Activated CD4-positive, alpha-beta T cell treated with anti-CD3 and anti-CD28 coated beads, Interleukin-2, Interleukin-6, amounts not matched to agents 100 ng/mL and 50 ng/mL, durations not matched to agents 16 hours and 8 hours (primary cell): ENCODE measurements around the gene PTPRG.
"Not testable (repeated sequence)": the region's sequence is repeated elsewhere in the genome, so short reads cannot be mapped to it uniquely, and the experiment has no call there.

Experiments used
- DNase-seq: peaks from one replicate; pipeline ENCODE4 v3.0.0-alpha.2; 2020

Gene PTPRG

GRCh38 chr3:61809879-61810278 lies 248.5 kb downstream of the PTPRG start:
- no peak for DNase-seq

- no peak for DNase-seq
Observed at GRCh38 chr3:61810953-61811497, 249.7 kb downstream of the PTPRG start.

GRCh38 chr3:61811652-61812051 lies 250.3 kb downstream of the PTPRG start:
- no peak for DNase-seq

- DNase-seq: no peak
Observed at GRCh38 chr3:61812085-61812484, 250.7 kb downstream of the PTPRG start.

- DNase-seq: no peak
Observed at GRCh38 chr3:61812517-61812916, 251.1 kb downstream of the PTPRG start.

- no peak for DNase-seq
Observed at GRCh38 chr3:61813636-61814035, 252.3 kb downstream of the PTPRG start.

GRCh38 chr3:61814674-61815073 lies 253.3 kb downstream of the PTPRG start:
- DNase-seq: no peak

- DNase-seq: not testable (repeated sequence)
Observed at GRCh38 chr3:61816304-61816703, 254.9 kb downstream of the PTPRG start.

- DNase-seq: no peak
Observed at GRCh38 chr3:61819861-61820260, 258.5 kb downstream of the PTPRG start.

- peak; percentile 5 for DNase-seq
Observed at GRCh38 chr3:61820306-61820992, 259.1 kb downstream of the PTPRG start.

- no peak for DNase-seq
Observed at GRCh38 chr3:61821823-61822251, 260.5 kb downstream of the PTPRG start.

GRCh38 chr3:61822588-61822987 lies 261.2 kb downstream of the PTPRG start:
- no peak for DNase-seq

- no peak for DNase-seq
Observed at GRCh38 chr3:61824553-61825135, 263.3 kb downstream of the PTPRG start.

GRCh38 chr3:61826161-61826560 lies 264.8 kb downstream of the PTPRG start:
- no peak for DNase-seq

- DNase-seq: no peak
Observed at GRCh38 chr3:61828184-61828874, 267.0 kb downstream of the PTPRG start.

- DNase-seq: no peak
Observed at GRCh38 chr3:61828880-61829721, 267.7 kb downstream of the PTPRG start.

- no peak for DNase-seq
Observed at GRCh38 chr3:61829722-61830350, 268.5 kb downstream of the PTPRG start.

GRCh38 chr3:61831973-61832372 lies 270.6 kb downstream of the PTPRG start:
- no peak for DNase-seq

GRCh38 chr3:61832375-61833229 lies 271.2 kb downstream of the PTPRG start:
- DNase-seq: no peak

GRCh38 chr3:61839256-61839655 lies 277.9 kb downstream of the PTPRG start:
- DNase-seq: no peak

- no peak for DNase-seq
Observed at GRCh38 chr3:61841111-61841845, 279.9 kb downstream of the PTPRG start.
